ENCODE data around the gene MVB12A. TPM values are rescaled to one million over a fixed set of nuclear protein-coding genes. Genes with fewer than 3 reads are reported as not detected.

The MVB12A gene
- total RNA-seq, 1 donor from 2014 or later: 56.6 TPM

GRCh38 chr19:17470068-17470841 lies 50.4 kb downstream of the MVB12A start, which contains the start of gene SLC27A1:
SLC27A1 (plus strand) TSS chr19:17470524; CDS start chr19:17470541, 17 bp downstream.
- Mint-ChIP-seq H3K36me3 (ENCODE audit: insufficient read depth) (no peaks in the 10 kb centered on the region), H3K27ac (peak within 1 kb of the TSS; percentile 93), H3K4me3 (ENCODE audit: low read depth) (peak within 1 kb of the TSS; percentile 95), H3K9me3 (ENCODE audit: low read depth) (no peaks in the 10 kb centered on the region), H3K4me1 (ENCODE audit: low read depth) (peaks cover 13% of the 10 kb centered on the region), H3K27me3 (peaks cover 23% of the 10 kb centered on the region)
- DNase-seq (ENCODE audit: low spot score, unreplicated experiment): peak; percentile 97
- TF ChIP-seq, protein P1, sequence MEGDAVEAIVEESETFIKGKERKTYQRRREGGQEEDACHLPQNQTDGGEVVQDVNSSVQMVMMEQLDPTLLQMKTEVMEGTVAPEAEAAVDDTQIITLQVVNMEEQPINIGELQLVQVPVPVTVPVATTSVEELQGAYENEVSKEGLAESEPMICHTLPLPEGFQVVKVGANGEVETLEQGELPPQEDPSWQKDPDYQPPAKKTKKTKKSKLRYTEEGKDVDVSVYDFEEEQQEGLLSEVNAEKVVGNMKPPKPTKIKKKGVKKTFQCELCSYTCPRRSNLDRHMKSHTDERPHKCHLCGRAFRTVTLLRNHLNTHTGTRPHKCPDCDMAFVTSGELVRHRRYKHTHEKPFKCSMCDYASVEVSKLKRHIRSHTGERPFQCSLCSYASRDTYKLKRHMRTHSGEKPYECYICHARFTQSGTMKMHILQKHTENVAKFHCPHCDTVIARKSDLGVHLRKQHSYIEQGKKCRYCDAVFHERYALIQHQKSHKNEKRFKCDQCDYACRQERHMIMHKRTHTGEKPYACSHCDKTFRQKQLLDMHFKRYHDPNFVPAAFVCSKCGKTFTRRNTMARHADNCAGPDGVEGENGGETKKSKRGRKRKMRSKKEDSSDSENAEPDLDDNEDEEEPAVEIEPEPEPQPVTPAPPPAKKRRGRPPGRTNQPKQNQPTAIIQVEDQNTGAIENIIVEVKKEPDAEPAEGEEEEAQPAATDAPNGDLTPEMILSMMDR (IDR thresholded peaks at IDR 0.05; ENCODE audit: unreplicated experiment): no peak

DNA sequence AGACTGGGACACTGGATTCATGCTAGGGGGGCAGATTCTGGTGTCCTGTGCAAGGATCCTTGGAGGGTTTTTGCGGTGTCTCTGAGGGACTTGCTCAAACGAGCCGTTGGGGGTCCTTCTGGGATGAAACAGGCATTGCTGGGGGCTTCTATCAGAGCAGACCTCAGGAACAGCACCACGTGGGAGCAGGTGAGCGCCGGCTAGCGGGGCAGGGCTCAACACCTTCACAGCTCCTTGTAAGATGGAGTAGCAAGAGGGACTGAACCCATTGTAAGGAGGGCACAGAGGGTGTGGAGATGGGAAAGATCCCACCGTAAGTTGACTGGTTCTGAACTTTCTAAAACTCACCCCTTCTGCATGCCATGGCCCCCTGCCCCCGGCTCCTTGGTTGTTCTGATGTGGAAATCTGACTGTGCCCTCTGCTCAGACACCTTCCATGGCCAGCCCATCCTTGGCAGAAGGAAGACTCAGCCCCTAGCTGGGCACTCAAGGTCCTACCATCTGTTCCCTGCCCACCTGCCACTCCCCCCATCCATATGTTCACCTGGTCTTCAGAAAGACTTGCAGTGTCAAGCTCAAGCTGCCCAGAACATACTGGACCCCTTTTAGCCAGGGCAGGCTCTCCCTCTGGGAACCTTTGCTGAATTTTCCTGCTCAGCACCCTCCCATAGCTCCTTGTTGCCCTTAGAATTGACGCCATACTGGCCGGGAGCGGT lies 51.7 kb downstream of the MVB12A start:
- Mint-ChIP-seq H3K4me3 (ENCODE audit: low read depth) (peak overlapping the region; percentile 95), H3K27me3 (peaks cover 20% of the 10 kb centered on the region), H3K27ac (peak overlapping the region; percentile 53), H3K9me3 (ENCODE audit: low read depth) (no peaks in the 10 kb centered on the region), H3K36me3 (ENCODE audit: insufficient read depth) (no peaks in the 10 kb centered on the region), H3K4me1 (ENCODE audit: low read depth) (peaks cover 14% of the 10 kb centered on the region)
- no peak for DNase-seq (ENCODE audit: low spot score, unreplicated experiment)
- TF ChIP-seq, protein P1 (IDR thresholded peaks at IDR 0.05; ENCODE audit: unreplicated experiment): no peak

- Mint-ChIP-seq H3K36me3 (ENCODE audit: insufficient read depth) (no peaks in the 10 kb centered on the region), H3K27me3 (peaks cover 12% of the 10 kb centered on the region), H3K4me1 (ENCODE audit: low read depth) (peaks cover 14% of the 10 kb centered on the region), H3K9me3 (ENCODE audit: low read depth) (no peaks in the 10 kb centered on the region), H3K4me3 (ENCODE audit: low read depth) (no peak overlapping the region), H3K27ac (no peak overlapping the region)
- DNase-seq (ENCODE audit: low spot score, unreplicated experiment): no peak
- TF ChIP-seq, protein P1 (IDR thresholded peaks at IDR 0.05; ENCODE audit: unreplicated experiment): no peak
Measured at GRCh38 chr19:17473041-17473440, 53.2 kb downstream of the MVB12A start.

Other genes with a start within 250 kb of the MVB12A start
- gene USE1, start 204.7 kb upstream of the MVB12A start, total RNA-seq: 23.6 and 27.2 TPM in 2 replicates
- gene OCEL1, start 193.8 kb upstream of the MVB12A start, total RNA-seq: 20.1 and 21.8 TPM in 2 replicates
- 134 and 150 TPM in 2 replicates for gene NR2F6, start 174.1 kb upstream of the MVB12A start, total RNA-seq
- gene USHBP1, start 155.3 kb upstream of the MVB12A start, total RNA-seq: 0.38 and 0.51 TPM in 2 replicates
- gene BABAM1, start 152.6 kb upstream of the MVB12A start, total RNA-seq: 93.4 and 113 TPM in 2 replicates
- gene ANKLE1, start 138.1 kb upstream of the MVB12A start, total RNA-seq: 6.4 and 8.1 TPM in 2 replicates
- gene ABHD8, start 116.6 kb upstream of the MVB12A start, total RNA-seq: 16.2 and 16.9 TPM in 2 replicates
- gene MRPL34, start 114.2 kb upstream of the MVB12A start, total RNA-seq: 54.0 and 54.4 TPM in 2 replicates
- 38.6 and 41.4 TPM in 2 replicates for gene DDA1, start 110.5 kb upstream of the MVB12A start, total RNA-seq
- gene ANO8, start 85.2 kb upstream of the MVB12A start, total RNA-seq: 45.2 and 45.3 TPM in 2 replicates
- 44.5 and 46.9 TPM in 2 replicates for gene GTPBP3, start 82.5 kb upstream of the MVB12A start, total RNA-seq
- gene PLVAP, start 42.7 kb upstream of the MVB12A start, total RNA-seq: 0.12 and 0.42 TPM in 2 replicates
- not detected in 2 replicates for gene CCDC194, start 25.9 kb upstream of the MVB12A start, total RNA-seq
- gene BST2, start 14.4 kb upstream of the MVB12A start, total RNA-seq: 0.60 and 0.67 TPM in 2 replicates
- 3.6 and 4.5 TPM in 2 replicates for gene TMEM221, start 28.6 kb downstream of the MVB12A start, total RNA-seq
- not detected in 2 replicates for gene NXNL1, start 40.9 kb downstream of the MVB12A start, total RNA-seq
- 16.7 and 19.8 TPM in 2 replicates for gene SLC27A1, start 50.5 kb downstream of the MVB12A start, total RNA-seq
- 102 and 107 TPM in 2 replicates for gene PGLS, start 91.6 kb downstream of the MVB12A start, total RNA-seq
- gene COLGALT1, start 135.6 kb downstream of the MVB12A start, total RNA-seq: 53.6 and 54.3 TPM in 2 replicates